ENCODE data around the gene DSP. TPM values are rescaled to one million over a fixed set of nuclear protein-coding genes. Genes with fewer than 3 reads are reported as not detected.

DSP gene
- total RNA-seq, 1 donor from 2014 or later, result 21.4 TPM

Other genes starting within 250 kb of the DSP start
- 128 TPM for gene SSR1, start 228.5 kb upstream of the DSP start, total RNA-seq
- gene CAGE1, start 151.9 kb upstream of the DSP start, total RNA-seq, result not detected
- 18.4 TPM for gene RIOK1, start 151.9 kb upstream of the DSP start, total RNA-seq
- gene SNRNP48, start 48.5 kb downstream of the DSP start, total RNA-seq, result 10.2 TPM
- 6.6 TPM for gene BMP6, start 184.4 kb downstream of the DSP start, total RNA-seq